GM18870 (cell line): ENCODE measurements around the gene IGFL3.
A peak's percentile ranks its signal among the peaks of the same experiment; 100 is the strongest.
"Not testable (repeated sequence)": the region's sequence is repeated elsewhere in the genome, so short reads cannot be mapped to it uniquely, and the experiment has no call there.

Experiments used
- ATAC-seq: cut with Tn5 transposase; IDR thresholded peaks from one replicate; pipeline ENCODE4 v1.9.1; 2021; ENCODE audit warnings: moderate library complexity; ENCODE audit not compliant: unreplicated experiment

Gene IGFL3

DNA sequence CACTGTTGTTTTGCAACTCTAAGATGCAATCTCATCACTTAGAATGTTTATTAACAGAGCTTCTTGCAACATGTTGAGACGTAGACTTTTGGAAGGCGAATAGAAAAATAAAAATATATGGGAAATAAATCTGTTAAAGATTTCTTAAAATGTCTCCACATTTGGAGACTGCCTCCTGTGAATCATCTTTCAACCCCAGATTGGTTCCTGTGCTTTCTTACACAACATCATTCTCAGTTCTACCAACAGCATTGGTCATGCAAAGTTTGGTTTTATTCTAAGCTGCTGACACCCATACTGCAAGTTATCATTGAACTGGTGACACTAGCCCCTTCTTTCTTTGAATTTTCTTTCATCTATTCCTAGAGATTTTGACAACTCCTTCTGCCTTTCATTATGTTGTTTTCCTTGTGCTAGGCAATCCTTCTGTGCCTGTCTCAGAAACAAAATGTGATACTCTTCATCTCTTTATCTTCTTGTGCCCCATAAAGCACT lies 1.6 kb upstream of the IGFL3 start:
- no peak for ATAC-seq

DNA sequence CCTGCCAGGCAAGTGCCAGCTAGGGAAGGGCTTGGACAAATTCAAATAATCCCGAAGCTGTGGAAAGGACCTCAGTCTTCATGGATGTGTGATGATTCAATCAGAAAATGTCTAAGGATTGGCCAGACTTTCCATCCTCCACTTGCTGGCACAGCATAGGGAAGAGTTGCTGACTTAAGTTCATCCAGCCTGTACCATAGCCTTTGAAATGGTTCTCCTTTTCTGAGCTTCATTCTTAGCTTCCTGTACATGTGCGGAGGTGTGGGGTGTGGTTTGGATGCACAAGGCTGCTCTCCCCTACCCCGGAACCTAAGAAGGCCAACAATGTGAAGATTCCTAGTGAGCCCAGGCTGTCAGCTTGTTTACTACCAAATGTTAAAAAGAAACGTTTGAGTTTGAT lies 959 bp upstream of the IGFL3 start:
- ATAC-seq = no peak

GRCh38 chr19:46118136-46118535 lies 6.4 kb downstream of the IGFL3 start:
- no peak for ATAC-seq

DNA sequence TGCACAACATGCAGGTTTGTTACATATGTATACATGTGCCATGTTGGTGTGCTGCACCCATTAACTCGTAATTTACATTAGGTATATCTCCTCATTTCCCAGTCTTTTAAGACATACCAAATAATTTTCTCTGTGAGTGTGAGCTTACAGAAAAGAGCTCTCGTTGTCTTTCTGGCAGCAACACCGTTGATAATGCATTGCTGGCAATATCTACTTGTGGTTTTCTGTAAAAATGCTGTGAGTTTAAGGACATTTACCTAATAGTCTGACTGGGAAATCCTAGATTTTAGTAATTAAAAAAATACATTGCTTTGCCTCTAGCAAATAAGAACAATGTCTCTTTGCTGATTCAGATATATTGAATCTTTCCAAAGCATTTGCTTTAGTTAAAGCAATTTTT lies 8.4 kb downstream of the IGFL3 start:
- ATAC-seq = no peak

GRCh38 chr19:46115396-46116106 lies 8.9 kb downstream of the IGFL3 start:
- ATAC-seq = peak; percentile 47

DNA sequence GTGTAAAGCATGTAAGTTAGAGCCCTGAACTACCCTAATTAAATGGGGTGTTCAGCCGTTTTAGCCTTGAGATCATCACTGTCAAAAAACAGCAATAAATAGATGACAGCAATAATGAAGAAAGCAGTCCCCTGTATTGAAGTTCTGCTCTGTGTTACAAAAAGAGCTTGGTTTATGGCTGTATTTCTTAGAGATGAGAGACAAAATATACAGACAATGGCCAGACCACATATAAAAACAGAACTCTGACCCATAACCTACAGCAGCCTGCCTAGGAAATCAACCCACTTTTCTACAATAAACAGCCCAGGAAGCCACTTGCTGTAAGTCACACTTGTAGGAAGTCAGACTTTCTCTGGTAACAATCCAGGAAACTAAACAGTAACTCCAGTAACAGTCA lies 10.8 kb downstream of the IGFL3 start:
- ATAC-seq = no peak

DNA sequence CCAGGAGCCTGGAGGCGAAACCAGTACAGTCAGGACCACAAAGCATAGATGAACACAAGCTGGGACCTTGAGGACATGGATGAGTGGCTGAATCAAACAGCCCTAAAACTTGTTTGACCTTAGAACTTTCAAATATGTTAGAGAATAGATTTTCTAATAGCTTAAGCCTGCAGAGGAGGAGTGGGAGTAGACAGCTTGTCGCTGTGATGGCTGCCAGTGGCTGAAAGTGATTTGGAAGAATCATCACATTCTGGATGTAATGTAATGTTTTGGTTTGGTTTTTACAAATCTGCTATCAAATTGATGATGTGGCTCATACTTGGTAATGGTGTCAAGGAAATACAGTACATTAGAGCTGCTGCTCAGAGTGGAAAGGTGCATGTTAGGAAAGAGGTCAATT lies 12.0 kb downstream of the IGFL3 start:
- no peak for ATAC-seq

GRCh38 chr19:46111376-46111775 lies 13.1 kb downstream of the IGFL3 start:
- ATAC-seq = no peak

DNA sequence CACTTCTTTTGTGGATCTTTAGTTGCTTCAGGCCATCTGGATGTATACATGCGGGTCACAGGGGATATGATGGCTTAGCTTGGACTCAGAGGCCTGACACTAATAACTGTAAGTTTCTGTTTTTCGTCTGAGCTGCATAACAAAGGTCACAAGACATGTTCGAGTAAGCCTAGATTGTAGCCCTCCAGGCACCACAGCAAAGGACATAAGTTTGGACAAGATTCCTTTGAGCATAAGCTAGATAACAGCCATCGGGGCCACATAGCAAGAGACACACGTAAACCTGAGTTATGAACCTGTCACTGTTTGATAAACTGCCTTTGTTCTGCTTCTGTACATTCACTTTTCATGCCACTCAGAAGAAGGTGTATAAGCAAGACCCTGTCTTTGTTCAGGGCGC lies 14.6 kb downstream of the IGFL3 start:
- no peak for ATAC-seq

- no peak for ATAC-seq
Observed at GRCh38 chr19:46107371-46107770, 17.1 kb downstream of the IGFL3 start.

DNA sequence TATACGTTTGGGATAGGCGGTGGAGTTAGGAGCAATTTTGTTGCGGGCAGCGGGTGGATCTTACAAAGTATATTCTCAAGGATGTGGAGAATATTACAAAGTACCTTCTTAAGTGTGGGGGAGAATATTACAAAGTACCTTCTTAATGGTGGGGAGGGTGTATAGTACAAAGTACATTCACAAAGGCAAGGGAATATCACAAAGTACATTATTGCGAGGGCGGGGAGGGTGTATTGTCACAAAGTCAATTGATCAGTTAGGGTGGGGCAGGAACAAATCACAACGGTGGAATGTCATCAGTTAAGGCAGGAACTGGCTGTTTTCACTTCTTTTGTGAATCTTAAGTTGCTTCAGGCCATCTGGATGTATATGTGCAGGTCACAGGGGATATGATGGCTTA lies 22.2 kb downstream of the IGFL3 start:
- ATAC-seq = not testable (repeated sequence)

- ATAC-seq = no peak
Observed at GRCh38 chr19:46101293-46101692, 23.2 kb downstream of the IGFL3 start.

DNA sequence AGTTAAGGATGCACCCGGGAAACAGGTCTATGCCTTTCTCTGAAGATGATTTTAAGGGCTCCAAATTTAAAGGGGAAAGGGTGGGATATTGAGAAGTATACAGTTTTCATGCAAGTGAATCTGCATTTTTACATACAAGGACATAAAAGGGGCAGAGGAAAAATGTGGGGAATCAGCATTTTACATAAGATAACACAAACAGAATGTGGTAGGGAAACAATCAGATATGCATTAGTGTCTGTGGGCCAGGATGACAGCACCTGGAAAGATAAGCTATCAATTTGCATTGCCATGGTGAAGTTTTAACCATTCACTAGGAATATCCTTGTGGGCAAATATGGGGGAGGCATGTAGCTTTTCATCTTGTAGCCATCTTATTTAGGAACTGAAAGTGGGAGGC lies 24.1 kb downstream of the IGFL3 start:
- ATAC-seq = no peak

GRCh38 chr19:46090444-46090843 lies 34.0 kb downstream of the IGFL3 start:
- ATAC-seq = no peak

- no peak for ATAC-seq
Observed at GRCh38 chr19:46089432-46089831, 35.1 kb downstream of the IGFL3 start.

GRCh38 chr19:46088101-46088500 lies 36.4 kb downstream of the IGFL3 start:
- ATAC-seq = no peak

GRCh38 chr19:46085888-46086287 lies 38.6 kb downstream of the IGFL3 start:
- no peak for ATAC-seq

- no peak for ATAC-seq
Observed at GRCh38 chr19:46082728-46083050, 41.8 kb downstream of the IGFL3 start.

DNA sequence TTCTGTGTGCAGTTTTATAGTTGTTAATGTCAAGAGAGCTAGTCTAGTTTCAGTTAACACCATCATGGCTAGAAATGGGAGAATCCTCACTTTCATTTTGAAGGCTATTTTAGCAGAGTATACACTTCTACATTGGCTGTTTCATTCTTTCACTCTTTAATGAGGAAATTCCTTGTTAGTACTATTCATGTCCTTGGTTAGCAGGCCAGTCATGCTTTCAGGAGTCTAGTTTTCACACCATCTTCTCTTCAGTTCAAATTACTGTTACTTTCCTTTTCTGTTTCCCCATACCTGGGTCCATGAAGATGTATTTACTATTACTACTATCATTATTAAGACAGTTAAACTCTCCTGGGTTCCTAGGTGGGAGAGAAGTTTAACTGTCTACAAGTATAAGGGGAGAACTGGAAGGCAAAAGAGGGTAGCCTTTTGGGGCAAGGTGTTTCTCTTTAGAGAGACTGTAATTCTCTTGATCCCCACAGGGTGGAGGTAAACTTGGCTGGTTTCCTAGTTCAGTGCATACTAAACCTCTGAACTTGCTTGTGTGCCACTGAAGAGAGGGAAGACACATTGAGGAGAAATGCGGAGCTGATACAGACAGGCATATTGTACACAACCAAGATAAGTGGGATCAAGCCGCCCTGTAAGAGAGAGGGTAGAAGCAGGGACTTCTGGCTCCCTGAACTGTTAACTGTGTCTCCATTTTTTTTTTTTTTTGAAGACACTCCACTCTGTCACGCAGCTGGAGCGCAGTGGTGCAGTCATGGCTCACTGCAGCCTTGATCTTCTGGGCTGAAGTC lies 42.4 kb downstream of the IGFL3 start:
- ATAC-seq = no peak

DNA sequence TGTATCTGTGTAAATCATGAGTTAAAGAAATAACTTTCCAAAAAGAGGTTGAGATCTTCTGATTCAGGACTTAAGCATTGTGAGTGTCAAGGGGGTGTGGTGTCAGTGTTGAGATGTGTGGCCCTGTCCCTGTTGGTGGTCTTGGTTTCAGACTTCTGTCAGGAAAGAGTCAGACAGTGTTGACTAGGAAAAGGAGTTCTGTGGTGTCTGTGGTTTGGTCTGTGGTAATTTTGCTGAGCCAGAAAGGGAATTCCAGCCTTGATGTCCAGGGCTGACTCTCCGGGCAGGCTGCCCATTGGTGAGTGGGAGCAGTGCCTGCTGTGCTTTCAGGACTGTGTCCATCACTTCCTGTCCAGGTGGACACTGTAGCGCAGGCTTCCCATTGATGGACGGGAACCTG lies 43.9 kb downstream of the IGFL3 start:
- no peak for ATAC-seq

GRCh38 chr19:46079576-46079975 lies 44.9 kb downstream of the IGFL3 start:
- ATAC-seq = no peak

DNA sequence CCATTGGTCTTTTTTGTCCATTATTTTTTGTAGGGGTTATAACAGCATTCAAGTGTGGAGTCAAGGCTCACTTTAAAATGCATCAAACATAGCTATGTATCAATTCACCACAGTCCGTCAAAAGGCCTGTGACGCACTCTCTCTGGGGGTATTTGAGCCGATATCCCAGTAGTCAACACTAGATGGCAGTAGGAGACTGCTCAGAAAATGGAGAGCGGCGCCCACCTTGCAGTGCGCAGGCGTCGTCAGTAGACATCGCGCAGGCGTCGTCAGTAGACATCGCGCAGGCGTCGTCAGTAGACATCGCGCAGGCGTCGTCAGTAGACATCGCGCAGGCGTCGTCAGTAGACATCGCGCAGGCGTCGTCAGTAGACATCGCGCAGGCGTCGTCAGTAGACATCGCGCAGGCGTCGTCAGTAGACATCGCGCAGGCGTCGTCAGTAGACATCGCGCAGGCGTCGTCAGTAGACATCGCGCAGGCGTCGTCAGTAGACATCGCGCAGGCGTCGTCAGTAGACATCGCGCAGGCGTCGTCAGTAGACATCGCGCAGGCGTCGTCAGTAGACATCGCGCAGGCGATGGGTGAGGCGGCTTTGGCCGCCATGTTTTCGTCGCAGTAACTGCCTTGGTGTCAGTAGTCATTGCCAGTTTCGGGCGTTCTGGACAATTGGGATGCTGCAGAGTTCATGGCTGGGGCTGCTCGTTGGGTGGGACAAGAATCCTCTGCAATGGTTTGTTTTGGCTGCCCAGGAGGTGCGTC lies 45.7 kb downstream of the IGFL3 start:
- not testable (repeated sequence) for ATAC-seq
